IPS-NIHi11 (cell line): ENCODE results near the gene GABRQ.
"Not testable (repeated sequence)": the region's sequence is repeated elsewhere in the genome, so short reads cannot be mapped to it uniquely, and the experiment has no call there.

Experiments
- DNase-seq: peaks from one replicate; pipeline ENCODE4 v3.0.0; 2012; ENCODE audit warnings: mixed read lengths, low spot score

GABRQ gene

GRCh38 chrX:152658302-152658701 is 20.6 kb downstream of the GABRQ start:
- DNase-seq, result peak; percentile 60

DNA sequence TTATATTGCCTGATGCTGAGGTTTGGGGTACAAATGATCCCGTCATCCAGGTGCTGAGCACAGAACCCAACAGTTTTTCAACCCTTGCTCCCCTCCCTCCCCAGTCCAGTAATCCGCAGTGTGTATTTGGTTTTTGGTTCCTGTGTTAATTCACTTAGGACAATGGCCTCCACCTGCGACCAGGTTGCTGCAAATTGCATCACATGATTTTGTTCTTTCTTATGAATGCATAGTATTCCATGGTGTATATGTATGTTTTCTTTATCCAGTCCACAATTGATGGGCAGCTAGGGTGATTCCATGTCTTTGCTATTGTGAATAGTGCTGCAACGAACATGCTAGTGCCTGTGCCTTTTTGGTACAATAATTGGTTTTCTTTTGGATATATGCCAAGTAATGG is 25.4 kb downstream of the GABRQ start:
- DNase-seq, result no peak

DNA sequence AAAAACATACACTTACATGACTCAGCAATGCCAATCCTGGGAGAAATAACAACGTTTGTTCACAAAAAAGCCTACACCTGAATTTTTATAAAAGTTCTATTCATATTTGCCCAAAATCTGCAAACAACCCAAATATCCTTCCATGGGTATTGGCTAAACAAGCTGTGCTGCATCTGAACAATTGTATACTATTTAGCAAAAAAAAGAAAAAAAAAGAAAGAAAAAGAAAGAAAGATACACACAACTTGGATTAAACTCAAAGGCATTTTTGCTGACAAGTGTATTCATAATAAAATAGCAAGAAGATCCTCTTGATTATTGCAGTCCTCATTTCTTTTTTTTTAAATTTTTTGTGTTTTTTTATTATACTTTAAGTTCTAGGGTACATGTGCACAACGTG is 36.4 kb downstream of the GABRQ start:
- no peak for DNase-seq

DNA sequence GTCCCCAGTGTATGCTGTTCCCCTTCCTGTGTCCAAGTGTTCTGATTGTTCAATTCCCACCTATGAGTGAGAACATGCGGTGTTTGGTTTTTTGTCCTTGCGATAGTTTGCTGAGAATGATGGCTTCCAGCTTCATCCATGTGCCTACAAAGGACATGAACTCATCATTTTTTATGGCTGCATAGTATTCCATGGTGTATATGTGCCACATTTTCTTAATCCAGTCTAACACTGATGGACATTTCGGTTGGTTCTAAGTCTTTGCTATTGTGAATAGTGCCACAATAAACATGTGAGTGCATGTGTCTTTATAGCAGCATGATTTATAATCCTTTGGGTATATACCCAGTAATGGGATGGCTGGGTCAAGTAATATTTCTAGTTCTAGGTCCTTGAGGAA is 37.0 kb downstream of the GABRQ start:
- DNase-seq, result not testable (repeated sequence)

DNA sequence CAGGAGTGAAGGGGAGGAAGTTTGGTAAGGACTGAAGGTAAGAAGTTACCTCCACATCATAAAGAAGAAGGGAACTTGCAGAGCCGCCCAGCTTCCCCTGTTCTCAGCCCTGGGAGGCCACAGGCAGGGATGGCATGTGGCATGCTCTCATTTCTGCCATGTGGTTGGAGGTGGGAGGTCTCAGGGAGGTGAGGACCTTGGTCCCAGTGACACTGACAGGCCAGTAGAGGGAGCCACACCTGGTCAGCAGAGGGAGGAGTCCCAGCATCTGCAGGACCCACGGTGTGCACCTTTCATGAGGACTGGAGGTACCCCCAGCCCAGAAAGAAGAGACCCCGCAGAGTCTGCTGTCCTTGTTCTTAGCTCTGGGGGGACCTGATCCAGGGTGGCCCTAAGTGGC is 43.3 kb downstream of the GABRQ start:
- DNase-seq, result not testable (repeated sequence)

GRCh38 chrX:152697952-152698931 is 60.5 kb downstream of the GABRQ start, which contains the start of gene MAGEA3:
TSS of gene MAGEA3 (plus strand) at chrX:152698794. CDS start at chrX:152700833, 2,039 bp downstream.
- DNase-seq, result not testable (repeated sequence)

DNA sequence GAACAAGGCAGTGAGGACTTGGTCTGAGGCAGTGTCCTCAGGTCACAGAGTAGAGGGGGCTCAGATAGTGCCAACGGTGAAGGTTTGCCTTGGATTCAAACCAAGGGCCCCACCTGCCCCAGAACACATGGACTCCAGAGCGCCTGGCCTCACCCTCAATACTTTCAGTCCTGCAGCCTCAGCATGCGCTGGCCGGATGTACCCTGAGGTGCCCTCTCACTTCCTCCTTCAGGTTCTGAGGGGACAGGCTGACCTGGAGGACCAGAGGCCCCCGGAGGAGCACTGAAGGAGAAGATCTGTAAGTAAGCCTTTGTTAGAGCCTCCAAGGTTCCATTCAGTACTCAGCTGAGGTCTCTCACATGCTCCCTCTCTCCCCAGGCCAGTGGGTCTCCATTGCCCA is 62.7 kb downstream of the GABRQ start:
- not testable (repeated sequence) for DNase-seq

GRCh38 chrX:152706500-152706899 is 68.8 kb downstream of the GABRQ start:
- not testable (repeated sequence) for DNase-seq
